SK-N-MC (cell line): Measurements from ENCODE around the gene TAGLN.

ENCODE experiments used
- FOXP2 ChIP-seq: optimal IDR thresholded peaks from 2 replicates; pipeline ENCODE3; 2011; ENCODE audit warnings: mild to moderate bottlenecking, moderate library complexity; ENCODE audit not compliant: insufficient read depth; ENCODE audit errors: extremely low read length, control extremely low read depth
- POLR2AphosphoS5 ChIP-seq: IDR thresholded peaks from 2 replicates; pipeline ENCODE4 v1.6.1; 2012; ENCODE audit warnings: mild to moderate bottlenecking, low read depth, low read length, borderline replicate concordance

DNA sequence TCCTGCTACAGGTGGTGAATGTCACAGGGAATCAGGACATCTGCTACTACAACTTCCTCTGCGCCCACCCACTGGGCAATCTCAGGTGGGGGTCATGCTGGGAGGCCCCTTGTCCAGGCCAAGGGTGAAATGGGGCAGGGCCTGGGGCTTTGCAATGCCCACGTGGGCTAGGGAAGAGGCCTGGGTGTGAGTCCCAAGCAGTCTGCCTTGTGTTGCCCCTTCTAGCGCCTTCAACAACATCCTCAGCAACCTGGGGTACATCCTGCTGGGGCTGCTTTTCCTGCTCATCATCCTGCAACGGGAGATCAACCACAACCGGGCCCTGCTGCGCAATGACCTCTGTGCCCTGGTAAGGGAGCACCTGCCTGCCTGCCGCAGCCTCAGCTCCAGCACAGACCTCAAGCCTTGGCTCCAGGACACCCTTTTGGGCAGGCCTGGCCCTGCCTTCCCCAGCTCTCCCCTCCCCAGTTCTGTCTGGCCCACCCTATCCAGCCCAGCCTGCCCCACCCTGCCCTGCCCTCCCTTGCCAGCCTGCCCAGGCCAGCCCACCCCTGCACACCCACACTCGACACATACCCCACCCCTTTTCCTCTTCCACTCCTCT is 9.1 kb upstream of the TAGLN start:
- TF ChIP-seq FOXP2, result no peak
- no peak for TF ChIP-seq POLR2AphosphoS5
